ENCODE data around the gene NES.

Gene NES

DNA sequence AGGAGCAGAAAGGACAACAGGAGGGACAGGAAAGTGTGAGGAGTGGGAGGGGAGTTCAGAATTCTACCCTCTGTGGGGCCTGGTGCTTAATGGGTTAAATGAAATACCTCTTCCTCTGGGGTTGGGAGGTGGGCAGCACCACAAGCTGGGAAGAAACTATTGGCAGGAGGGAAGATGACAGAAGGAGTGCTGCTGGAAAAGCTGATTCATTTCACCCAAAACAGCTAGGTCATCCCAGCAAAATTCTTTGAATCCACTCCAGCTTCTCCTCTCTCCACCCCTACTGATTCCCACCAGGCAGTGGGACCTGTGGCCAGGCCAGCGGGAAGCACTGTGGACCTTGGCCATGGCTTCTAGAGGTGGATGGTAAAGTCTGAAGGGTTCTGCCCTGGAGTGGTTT, 22.5 kb downstream of the NES start:
- Histone ChIP-seq H3K36me3 (ENCODE audit: insufficient read depth, low read length) (no peaks in the 10 kb centered on the region), H3K4me1 (ENCODE audit: insufficient read depth, low read length, severe bottlenecking) (peaks cover 6% of the 10 kb centered on the region), H2AFZ (ENCODE audit: low read length) (no peak overlapping the region), H3K27ac (ENCODE audit: low read depth, low read length, poor library complexity, severe bottlenecking) (no peak overlapping the region), H3K9me3 (ENCODE audit: low read length) (no peaks in the 10 kb centered on the region), H3K9me2 (ENCODE audit: low read depth, low read length) (no peaks in the 10 kb centered on the region), H3K27me3 (ENCODE audit: insufficient read depth, low read length) (peaks cover 6% of the 10 kb centered on the region), H3K4me2 (ENCODE audit: low read length) (no peak overlapping the region), H3K9ac (ENCODE audit: low read length) (no peak overlapping the region), H3K79me2 (ENCODE audit: insufficient read depth, low read length) (no peaks in the 10 kb centered on the region), H3K4me3 (ENCODE audit: low read depth, low read length, poor library complexity, severe bottlenecking) (no peak overlapping the region), H3F3A (ENCODE audit: insufficient read depth, low read length) (no peaks in the 10 kb centered on the region), H4K20me1 (ENCODE audit: insufficient read depth, low read length) (no peaks in the 10 kb centered on the region)
- TF ChIP-seq, protein P1, sequence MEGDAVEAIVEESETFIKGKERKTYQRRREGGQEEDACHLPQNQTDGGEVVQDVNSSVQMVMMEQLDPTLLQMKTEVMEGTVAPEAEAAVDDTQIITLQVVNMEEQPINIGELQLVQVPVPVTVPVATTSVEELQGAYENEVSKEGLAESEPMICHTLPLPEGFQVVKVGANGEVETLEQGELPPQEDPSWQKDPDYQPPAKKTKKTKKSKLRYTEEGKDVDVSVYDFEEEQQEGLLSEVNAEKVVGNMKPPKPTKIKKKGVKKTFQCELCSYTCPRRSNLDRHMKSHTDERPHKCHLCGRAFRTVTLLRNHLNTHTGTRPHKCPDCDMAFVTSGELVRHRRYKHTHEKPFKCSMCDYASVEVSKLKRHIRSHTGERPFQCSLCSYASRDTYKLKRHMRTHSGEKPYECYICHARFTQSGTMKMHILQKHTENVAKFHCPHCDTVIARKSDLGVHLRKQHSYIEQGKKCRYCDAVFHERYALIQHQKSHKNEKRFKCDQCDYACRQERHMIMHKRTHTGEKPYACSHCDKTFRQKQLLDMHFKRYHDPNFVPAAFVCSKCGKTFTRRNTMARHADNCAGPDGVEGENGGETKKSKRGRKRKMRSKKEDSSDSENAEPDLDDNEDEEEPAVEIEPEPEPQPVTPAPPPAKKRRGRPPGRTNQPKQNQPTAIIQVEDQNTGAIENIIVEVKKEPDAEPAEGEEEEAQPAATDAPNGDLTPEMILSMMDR (IDR thresholded peaks at IDR 0.05; ENCODE audit: low read length): no peak
- TF ChIP-seq EZH2 (IDR thresholded peaks at IDR 0.05; ENCODE audit: borderline replicate concordance, low read length): no peak

DNA sequence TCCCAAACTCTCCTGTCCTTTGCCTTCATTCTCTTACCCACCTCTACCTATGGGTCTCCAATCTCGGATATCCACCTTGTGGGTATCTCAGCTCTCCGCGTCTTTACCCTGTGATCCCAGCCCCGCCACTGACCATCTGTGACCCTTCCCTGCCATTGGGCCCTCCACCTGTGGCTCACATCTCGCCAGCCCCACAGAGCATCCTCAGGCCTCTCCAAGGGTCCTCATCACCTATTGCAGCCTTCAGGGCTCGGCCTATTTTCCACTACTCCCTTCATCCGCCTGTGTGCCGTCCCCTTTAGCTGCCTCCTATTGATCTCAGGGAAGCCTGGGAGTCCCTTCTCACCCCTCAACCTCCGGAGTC, 24.2 kb downstream of the NES start:
- H2AFZ ChIP-seq (ENCODE audit: low read length): no peak overlapping the region
- no peaks in the 10 kb centered on the region for H3F3A ChIP-seq (ENCODE audit: insufficient read depth, low read length)
- no peak overlapping the region for H3K4me3 ChIP-seq (ENCODE audit: low read depth, low read length, poor library complexity, severe bottlenecking)
- peaks cover 6% of the 10 kb centered on the region for H3K27me3 ChIP-seq (ENCODE audit: insufficient read depth, low read length)
- no peaks in the 10 kb centered on the region for H3K4me1 ChIP-seq (ENCODE audit: insufficient read depth, low read length, severe bottlenecking)
- no peak overlapping the region for H3K9ac ChIP-seq (ENCODE audit: low read length)
- no peaks in the 10 kb centered on the region for H3K79me2 ChIP-seq (ENCODE audit: insufficient read depth, low read length)
- no peaks in the 10 kb centered on the region for H3K9me2 ChIP-seq (ENCODE audit: low read depth, low read length)
- no peaks in the 10 kb centered on the region for H3K36me3 ChIP-seq (ENCODE audit: insufficient read depth, low read length)
- H3K4me2 ChIP-seq (ENCODE audit: low read length): no peak overlapping the region
- H3K9me3 ChIP-seq (ENCODE audit: low read length): no peaks in the 10 kb centered on the region
- TF ChIP-seq, protein P1 (IDR thresholded peaks at IDR 0.05; ENCODE audit: low read length): no peak
- no peak for TF ChIP-seq EZH2 (IDR thresholded peaks at IDR 0.05; ENCODE audit: borderline replicate concordance, low read length)
- no peak overlapping the region for H3K27ac ChIP-seq (ENCODE audit: low read depth, low read length, poor library complexity, severe bottlenecking)
- no peaks in the 10 kb centered on the region for H4K20me1 ChIP-seq (ENCODE audit: insufficient read depth, low read length)

DNA sequence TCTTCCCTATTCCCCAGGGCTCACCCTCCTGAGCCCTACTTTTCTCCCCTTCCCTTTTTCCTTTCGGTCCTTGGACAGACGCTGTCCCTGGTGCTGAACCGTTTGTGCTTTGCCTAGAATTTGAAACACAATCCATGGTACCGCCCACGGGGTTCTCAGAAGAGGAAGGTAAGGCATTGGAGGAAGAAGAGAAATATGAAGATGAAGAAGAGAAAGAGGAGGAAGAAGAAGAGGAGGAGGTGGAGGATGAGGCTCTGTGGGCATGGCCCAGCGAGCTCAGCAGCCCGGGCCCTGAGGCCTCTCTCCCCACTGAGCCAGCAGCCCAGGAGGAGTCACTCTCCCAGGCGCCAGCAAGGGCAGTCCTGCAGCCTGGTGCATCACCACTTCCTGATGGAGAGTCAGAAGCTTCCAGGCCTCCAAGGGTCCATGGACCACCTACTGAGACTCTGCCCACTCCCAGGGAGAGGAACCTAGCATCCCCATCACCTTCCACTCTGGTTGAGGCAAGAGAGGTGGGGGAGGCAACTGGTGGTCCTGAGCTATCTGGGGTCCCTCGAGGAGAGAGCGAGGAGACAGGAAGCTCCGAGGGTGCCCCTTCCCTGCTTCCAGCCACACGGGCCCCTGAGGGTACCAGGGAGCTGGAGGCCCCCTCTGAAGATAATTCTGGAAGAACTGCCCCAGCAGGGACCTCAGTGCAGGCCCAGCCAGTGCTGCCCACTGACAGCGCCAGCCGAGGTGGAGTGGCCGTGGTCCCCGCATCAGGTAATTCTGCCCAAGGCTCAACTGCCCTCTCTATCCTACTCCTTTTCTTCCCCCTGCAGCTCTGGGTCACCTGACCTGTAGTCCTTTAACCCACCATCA, 24.8 kb downstream of the NES start:
- no peak overlapping the region for H3K27ac ChIP-seq (ENCODE audit: low read depth, low read length, poor library complexity, severe bottlenecking)
- peaks cover 6% of the 10 kb centered on the region for H3K27me3 ChIP-seq (ENCODE audit: insufficient read depth, low read length)
- no peak overlapping the region for H3K9ac ChIP-seq (ENCODE audit: low read length)
- H3K4me1 ChIP-seq (ENCODE audit: insufficient read depth, low read length, severe bottlenecking): no peaks in the 10 kb centered on the region
- no peaks in the 10 kb centered on the region for H3K36me3 ChIP-seq (ENCODE audit: insufficient read depth, low read length)
- no peaks in the 10 kb centered on the region for H4K20me1 ChIP-seq (ENCODE audit: insufficient read depth, low read length)
- H3K79me2 ChIP-seq (ENCODE audit: insufficient read depth, low read length): no peaks in the 10 kb centered on the region
- H3K4me3 ChIP-seq (ENCODE audit: low read depth, low read length, poor library complexity, severe bottlenecking): no peak overlapping the region
- no peak overlapping the region for H2AFZ ChIP-seq (ENCODE audit: low read length)
- no peaks in the 10 kb centered on the region for H3K9me3 ChIP-seq (ENCODE audit: low read length)
- no peaks in the 10 kb centered on the region for H3F3A ChIP-seq (ENCODE audit: insufficient read depth, low read length)
- TF ChIP-seq, protein P1 (IDR thresholded peaks at IDR 0.05; ENCODE audit: low read length): no peak
- TF ChIP-seq EZH2 (IDR thresholded peaks at IDR 0.05; ENCODE audit: borderline replicate concordance, low read length): no peak
- no peaks in the 10 kb centered on the region for H3K9me2 ChIP-seq (ENCODE audit: low read depth, low read length)
- H3K4me2 ChIP-seq (ENCODE audit: low read length): no peak overlapping the region
